AG08395 (cell line): Measurements from ENCODE around the gene NUP160.
A peak's percentile ranks its signal among the peaks of the same experiment; 100 is the strongest.
"Not testable (repeated sequence)": the region's sequence is repeated elsewhere in the genome, so short reads cannot be mapped to it uniquely, and the experiment has no call there.

Source experiments
- DNase-seq: peaks from one replicate; pipeline ENCODE4 v3.0.0; 2012; ENCODE audit warnings: mixed read lengths, low spot score

The NUP160 gene

GRCh38 chr11:47847892-47848699, at the start of gene NUP160:
Gene NUP160, minus strand, starts transcription at chr11:47848350. Its CDS starts 32 bp downstream, at chr11:47848318.
- DNase-seq = peak; percentile 81

GRCh38 chr11:47896199-47896598, 48.0 kb upstream of the NUP160 start:
- DNase-seq = no peak

GRCh38 chr11:47895035-47895434, 46.9 kb upstream of the NUP160 start:
- DNase-seq = no peak

- DNase-seq = not testable (repeated sequence)
Measured at GRCh38 chr11:47892546-47893276, 44.6 kb upstream of the NUP160 start.

- DNase-seq = no peak
Measured at GRCh38 chr11:47891886-47892285, 43.7 kb upstream of the NUP160 start.

GRCh38 chr11:47889714-47890441, 41.7 kb upstream of the NUP160 start:
- no peak for DNase-seq

GRCh38 chr11:47887910-47888569, 39.9 kb upstream of the NUP160 start:
- DNase-seq = no peak

- DNase-seq = peak; percentile 84
Measured at GRCh38 chr11:47886096-47886495, 37.9 kb upstream of the NUP160 start.

- not testable (repeated sequence) for DNase-seq
Measured at GRCh38 chr11:47882437-47882836, 34.3 kb upstream of the NUP160 start.

- DNase-seq = no peak
Measured at GRCh38 chr11:47881145-47881544, 33.0 kb upstream of the NUP160 start.

- DNase-seq = no peak
Measured at GRCh38 chr11:47879259-47880158, 31.4 kb upstream of the NUP160 start.

- not testable (repeated sequence) for DNase-seq
Measured at GRCh38 chr11:47875858-47876257, 27.7 kb upstream of the NUP160 start.

- no peak for DNase-seq
Measured at GRCh38 chr11:47870404-47870803, 22.3 kb upstream of the NUP160 start.

- no peak for DNase-seq
Measured at GRCh38 chr11:47869544-47870393, 21.6 kb upstream of the NUP160 start.

- DNase-seq = peak; percentile 24
Measured at GRCh38 chr11:47867823-47868222, 19.7 kb upstream of the NUP160 start.

- not testable (repeated sequence) for DNase-seq
Measured at GRCh38 chr11:47866892-47867291, 18.7 kb upstream of the NUP160 start.

- DNase-seq = peak; percentile 25
Measured at GRCh38 chr11:47864901-47865300, 16.8 kb upstream of the NUP160 start.

GRCh38 chr11:47863898-47864430, 15.8 kb upstream of the NUP160 start:
- DNase-seq = no peak

- peak; percentile 78 for DNase-seq
Measured at GRCh38 chr11:47863189-47863897, 15.2 kb upstream of the NUP160 start.
